Measurements from ENCODE around the gene SGMS1. TPM values are rescaled to one million over a fixed set of nuclear protein-coding genes. Genes with fewer than 3 reads are reported as not detected.

SGMS1 gene
- total RNA-seq, 4 donors from 2014 or later, result 107 to 234 (median 134) TPM

GRCh38 chr10:50658165-50658564 is 34.4 kb upstream of the SGMS1 start:
- 93% methylated on average over 5 of the region's 5 CpGs for WGBS, 2 donors
- H3K27ac ChIP-seq, result no peak overlapping the region
- no peaks in the 10 kb centered on the region for H3K9me3 ChIP-seq
- no peaks in the 10 kb centered on the region for H3K27me3 ChIP-seq
- no peak for DNase-seq (ENCODE audit: low spot score in 2 of 2)
- no peak overlapping the region for H3K4me3 ChIP-seq
- no peak for TF ChIP-seq CTCF (IDR thresholded peaks at IDR 0.05)
- TF ChIP-seq EP300 (IDR thresholded peaks at IDR 0.05), result no peak
- TF ChIP-seq POLR2A (IDR thresholded peaks at IDR 0.05), result no peak
- no peaks in the 10 kb centered on the region for H3K36me3 ChIP-seq
- no peaks in the 10 kb centered on the region for H3K4me1 ChIP-seq

- TF ChIP-seq EP300 (IDR thresholded peaks at IDR 0.05), result no peak
- no peak for TF ChIP-seq CTCF (IDR thresholded peaks at IDR 0.05)
- no peak for TF ChIP-seq POLR2A (IDR thresholded peaks at IDR 0.05)
- no peak overlapping the region for H3K4me3 ChIP-seq
- DNase-seq (ENCODE audit: low spot score in 2 of 2), result no peak
- H3K4me1 ChIP-seq, result no peaks in the 10 kb centered on the region
- no peak overlapping the region for H3K27ac ChIP-seq
- 31 to 43% methylated on average over 3 of the region's 3 CpGs for WGBS, 2 donors
- H3K36me3 ChIP-seq, result no peaks in the 10 kb centered on the region
- no peaks in the 10 kb centered on the region for H3K9me3 ChIP-seq
- no peaks in the 10 kb centered on the region for H3K27me3 ChIP-seq
Measured at GRCh38 chr10:50653758-50654157, 30.0 kb upstream of the SGMS1 start.

GRCh38 chr10:50653142-50653541 is 29.4 kb upstream of the SGMS1 start:
- Histone ChIP-seq H3K27ac (no peak overlapping the region), H3K36me3 (no peaks in the 10 kb centered on the region), H3K27me3 (no peaks in the 10 kb centered on the region), H3K4me3 (no peak overlapping the region), H3K9me3 (no peaks in the 10 kb centered on the region), H3K4me1 (no peaks in the 10 kb centered on the region)
- TF ChIP-seq CTCF (IDR thresholded peaks at IDR 0.05) (peak; percentile 28 to 57 (median 50)), POLR2A (IDR thresholded peaks at IDR 0.05) (no peak)
- DNase-seq (ENCODE audit: low spot score in 2 of 2), result peak in 1 of 2 donors; percentile 24
- 4 to 15% methylated on average over 3 of the region's 3 CpGs for WGBS, 2 donors

DNA sequence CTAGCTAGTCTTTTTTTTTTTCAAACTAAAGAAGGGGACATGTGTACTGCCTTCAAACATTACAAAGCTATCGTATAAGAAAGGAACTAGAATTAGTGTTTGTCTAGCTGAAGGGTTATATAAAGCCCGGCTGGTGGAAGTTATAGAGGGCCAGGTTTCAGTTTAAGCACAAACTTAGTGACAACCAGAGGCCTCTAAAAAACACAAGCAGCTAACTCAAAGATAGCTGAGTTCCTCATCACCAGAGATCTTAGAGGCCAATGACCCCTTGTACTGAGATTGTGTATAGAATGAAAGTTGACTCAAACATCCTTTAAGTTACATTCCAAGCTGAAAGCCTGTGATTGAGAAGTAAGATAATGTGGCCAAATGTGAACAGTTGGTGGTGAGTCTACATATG is 28.1 kb upstream of the SGMS1 start:
- no peak for DNase-seq (ENCODE audit: low spot score in 2 of 2)
- 59 to 65% methylated on average over 2 of the region's 2 CpGs for WGBS, 2 donors

DNA sequence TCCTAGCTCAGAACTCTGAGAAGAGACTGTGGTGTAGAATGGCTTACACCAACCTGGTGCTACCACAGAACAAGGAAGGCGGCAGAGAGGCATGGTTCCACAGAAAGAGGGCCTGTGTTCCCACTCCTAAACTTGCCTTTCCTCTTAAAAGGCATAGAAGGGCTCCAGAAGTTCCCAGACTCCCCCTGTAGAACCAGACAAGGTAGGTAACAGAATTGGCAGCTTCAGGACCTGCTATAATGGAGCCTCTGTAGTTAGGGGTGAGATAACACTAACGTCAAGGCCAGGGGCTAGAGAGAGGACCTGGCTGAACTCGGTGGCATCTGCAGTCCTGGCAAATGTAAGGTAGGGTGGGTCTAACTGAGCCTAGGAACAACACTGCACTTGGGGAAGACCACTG is 26.7 kb upstream of the SGMS1 start:
- Histone ChIP-seq H3K27ac (no peak overlapping the region), H3K4me1 (no peaks in the 10 kb centered on the region), H3K36me3 (no peaks in the 10 kb centered on the region), H3K4me3 (no peak overlapping the region), H3K9me3 (no peaks in the 10 kb centered on the region), H3K27me3 (no peaks in the 10 kb centered on the region)
- 92 to 97% methylated on average over 3 of the region's 3 CpGs for WGBS, 2 donors
- TF ChIP-seq POLR2A (IDR thresholded peaks at IDR 0.05) (no peak), EP300 (IDR thresholded peaks at IDR 0.05) (no peak)
- DNase-seq (ENCODE audit: low spot score in 2 of 2), result no peak

More for the DNA sequence above, 28.1 kb upstream of the SGMS1 start:
- TF ChIP-seq EP300 (IDR thresholded peaks at IDR 0.05) (no peak), POLR2A (IDR thresholded peaks at IDR 0.05) (no peak), CTCF (IDR thresholded peaks at IDR 0.05) (no peak)
- Histone ChIP-seq H3K9me3 (no peaks in the 10 kb centered on the region), H3K27me3 (no peaks in the 10 kb centered on the region), H3K36me3 (no peaks in the 10 kb centered on the region), H3K4me1 (no peaks in the 10 kb centered on the region), H3K4me3 (no peak overlapping the region), H3K27ac (no peak overlapping the region)

GRCh38 chr10:50648935-50649227 is 25.1 kb upstream of the SGMS1 start:
- Histone ChIP-seq H3K27me3 (no peaks in the 10 kb centered on the region), H3K9me3 (no peaks in the 10 kb centered on the region), H3K27ac (no peak overlapping the region), H3K36me3 (no peaks in the 10 kb centered on the region), H3K4me3 (no peak overlapping the region), H3K4me1 (no peaks in the 10 kb centered on the region)
- WGBS, 2 donors, result 56 to 58% methylated on average over 1 of the region's 1 CpG
- no peak for DNase-seq (ENCODE audit: low spot score in 2 of 2)
- TF ChIP-seq EP300 (IDR thresholded peaks at IDR 0.05), result no peak
- TF ChIP-seq CTCF (IDR thresholded peaks at IDR 0.05), result no peak
- TF ChIP-seq POLR2A (IDR thresholded peaks at IDR 0.05), result no peak
